ENCODE results near the gene PER2. TPM values are rescaled to one million over a fixed set of nuclear protein-coding genes. Genes with fewer than 3 reads are reported as not detected.

Gene PER2
- total and polyA plus RNA-seq, 2 of the 13 experiments (the other 11 are each of a cell fraction or from before 2014, with no cell fraction given) = 5.1 to 9.4 TPM

GRCh38 chr2:238263204-238264071 lies 25.0 kb downstream of the PER2 start (continued):
- no peak for TF ChIP-seq TSC22D2 (CRISPR knock-in tag; IDR thresholded peaks at IDR 0.05; ENCODE audit: borderline replicate concordance)
- TF ChIP-seq ZFP90 (CRISPR knock-in tag; IDR thresholded peaks at IDR 0.05; ENCODE audit: borderline replicate concordance) = peak; percentile 95
- no peak for TF ChIP-seq RARG (CRISPR knock-in tag; IDR thresholded peaks at IDR 0.05; ENCODE audit: low read depth)
- TF ChIP-seq KLF13 (CRISPR knock-in tag; IDR thresholded peaks at IDR 0.05) = no peak
- TF ChIP-seq ARID5B (CRISPR knock-in tag; IDR thresholded peaks at IDR 0.05) = peak; percentile 73
- no peak for TF ChIP-seq SRY (CRISPR knock-in tag; IDR thresholded peaks at IDR 0.05)
- peak; percentile 98 for TF ChIP-seq PAXIP1 (CRISPR knock-in tag; conservative IDR thresholded peaks at IDR 0.05)
- peak; percentile 47 for TF ChIP-seq TEAD3 (CRISPR knock-in tag; optimal IDR thresholded peaks at IDR 0.05; ENCODE audit: borderline replicate concordance)
- TF ChIP-seq ZBED4 (CRISPR knock-in tag; IDR thresholded peaks at IDR 0.05; ENCODE audit: borderline replicate concordance) = peak; percentile 54; the same call in 1 of the 2 replicates
- TF ChIP-seq ZNF333 (CRISPR knock-in tag; IDR thresholded peaks at IDR 0.05; ENCODE audit: borderline replicate concordance) = no peak
- TF ChIP-seq ZFY (CRISPR knock-in tag; IDR thresholded peaks at IDR 0.05) = peak; percentile 88
- no peak for TF ChIP-seq SNAI1 (CRISPR knock-in tag; IDR thresholded peaks at IDR 0.05; ENCODE audit: borderline replicate concordance)
- TF ChIP-seq RNF2 (conservative IDR thresholded peaks at IDR 0.05; ENCODE audit: low read depth) = no peak
- no peak for TF ChIP-seq ZNF33B (CRISPR knock-in tag; IDR thresholded peaks at IDR 0.05)
- peak; percentile 92 for TF ChIP-seq STAG1 (CRISPR knock-in tag; IDR thresholded peaks at IDR 0.05)
- no peak for TF ChIP-seq ZNF616 (CRISPR knock-in tag; IDR thresholded peaks at IDR 0.05; ENCODE audit: low read depth)
- TF ChIP-seq SNRNP70 (IDR thresholded peaks at IDR 0.05; ENCODE audit: low read depth, low read length) = no peak
- no peak for TF ChIP-seq ZNF180 (CRISPR knock-in tag; IDR thresholded peaks at IDR 0.05; ENCODE audit: borderline replicate concordance, low read depth)
